NCI-H2196 (cell line): Measurements from ENCODE around the gene C6orf163.

Experiments
- DNase-seq: peaks from one replicate; lab custom pipeline; 2025; ENCODE audit not compliant: unreplicated experiment; lab: John Stamatoyannopoulos, UW

The C6orf163 gene

GRCh38 chr6:87408721-87409155 is 64.1 kb downstream of the C6orf163 start:
- no peak for DNase-seq
